Breast epithelium (tissue), 4 donors: ENCODE data around the gene MKRN2. TPM values are rescaled to one million over a fixed set of nuclear protein-coding genes. Genes with fewer than 3 reads are reported as not detected.
"Not testable (repeated sequence)": the region's sequence is repeated elsewhere in the genome, so short reads cannot be mapped to it uniquely, and the experiment has no call there.

Experiments used
- DNase-seq, 2 donors: peaks; one replicate each; pipeline ENCODE4 v3.0.0-alpha.2; 2019; ENCODE audit warnings: low spot score in 2 of 2
- H3K27ac ChIP-seq, 2 donors: fragments of 200-600 bp; sonication (generic) in 1 of 2; one replicate each; pipeline ENCODE4 v1.5.1; 2016 to 2019; ENCODE audit warnings: mild to moderate bottlenecking in 1 of 2
- H3K27me3 ChIP-seq, 2 donors: fragments of 200-600 bp; sonication (generic) in 1 of 2; one replicate each; pipeline versions ENCODE4 v1.5.1 to v1.6.0; 2017 to 2019; ENCODE audit warnings: control low read depth in 1 of 2, mild to moderate bottlenecking in 1 of 2
- H3K36me3 ChIP-seq: fragments of 200-600 bp; one replicate; pipeline ENCODE4 v1.5.1; 2019
- H3K4me1 ChIP-seq, 2 donors: fragments of 200-600 bp; sonication (generic); one replicate each; pipeline ENCODE4 v1.5.1; 2016 to 2019; ENCODE audit warnings: control low read depth in 1 of 2
- H3K4me3 ChIP-seq, 3 donors: fragments of 200-600 bp; sonication (generic); 1 replicate in 2 of 3; 2 replicates in 1 of 3; pipeline ENCODE4 v1.5.1; 2016 to 2019; ENCODE audit warnings: mild to moderate bottlenecking in 3 of 3, moderate library complexity in 2 of 3
- H3K9me3 ChIP-seq, 2 donors: fragments of 200-600 bp; sonication (generic) in 1 of 2; one replicate each; pipeline ENCODE4 v1.5.1; 2016 to 2019; ENCODE audit warnings: control low read depth in 1 of 2
- POLR2A ChIP-seq: fragments of 450-650 bp; IDR thresholded peaks from one replicate; pipeline ENCODE4 v1.6.1; 2016; ENCODE audit warnings: antibody characterized with exemption, mild to moderate bottlenecking, moderate library complexity
- POLR2AphosphoS5 ChIP-seq, 3 donors: sonication (generic); formaldehyde crosslinking; IDR thresholded peaks; one replicate each; pipeline ENCODE4 v1.6.1; 2017; ENCODE audit warnings: antibody characterized with exemption in 3 of 3
- intact Hi-C: fragments of 100-400 bp; cut with DNase I; formaldehyde crosslinking; loops from one replicate; pipeline ENCODE4 v1.15.1; 2023; ENCODE audit warnings: low total_unique reads
- total RNA-seq, 3 donors: library from RNA; depleted of rRNA; stranded (reverse); fragments of >200 nt; gene quantifications; one replicate each; pipeline ENCODE4 v1.1.0, GENCODE V29; 2016
- TF ChIP-seq, protein P1 (sequence below), 3 donors: fragments of 450-650 bp; IDR thresholded peaks; one replicate each; pipeline ENCODE4 v1.5.1; 2016 to 2017; ENCODE audit warnings: antibody characterized with exemption in 3 of 3, mild to moderate bottlenecking in 3 of 3, moderate library complexity in 3 of 3

MKRN2 gene
- total RNA-seq, 3 donors from 2014 or later = 34.7 to 37.3 (median 36.1) TPM

DNA sequence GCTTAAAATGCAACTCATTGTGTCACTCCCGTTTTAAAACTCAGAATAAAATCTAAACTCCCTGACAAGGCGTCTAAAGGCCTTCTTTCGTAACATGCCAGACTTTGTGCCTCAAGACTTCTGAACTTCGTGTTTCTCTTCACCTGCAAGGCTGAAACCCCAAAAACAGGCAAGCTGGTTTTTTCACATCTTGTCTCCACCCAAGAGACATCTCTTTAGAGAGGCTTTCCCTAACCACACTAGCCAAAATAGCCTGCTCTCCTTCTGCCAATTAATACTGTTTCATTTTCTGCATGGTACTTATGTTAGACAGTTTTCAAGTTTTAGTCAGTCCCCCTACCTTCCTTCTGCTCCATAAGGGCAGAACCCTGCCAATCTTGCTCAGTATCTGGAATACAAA is 65.4 kb downstream of the MKRN2 start:
- no peaks in the 10 kb centered on the region for H3K27me3 ChIP-seq
- intact Hi-C loops = no loop called here
- H3K9me3 ChIP-seq = no peaks in the 10 kb centered on the region
- no peak overlapping the region for H3K4me3 ChIP-seq
- DNase-seq = no peak
- TF ChIP-seq, protein P1, sequence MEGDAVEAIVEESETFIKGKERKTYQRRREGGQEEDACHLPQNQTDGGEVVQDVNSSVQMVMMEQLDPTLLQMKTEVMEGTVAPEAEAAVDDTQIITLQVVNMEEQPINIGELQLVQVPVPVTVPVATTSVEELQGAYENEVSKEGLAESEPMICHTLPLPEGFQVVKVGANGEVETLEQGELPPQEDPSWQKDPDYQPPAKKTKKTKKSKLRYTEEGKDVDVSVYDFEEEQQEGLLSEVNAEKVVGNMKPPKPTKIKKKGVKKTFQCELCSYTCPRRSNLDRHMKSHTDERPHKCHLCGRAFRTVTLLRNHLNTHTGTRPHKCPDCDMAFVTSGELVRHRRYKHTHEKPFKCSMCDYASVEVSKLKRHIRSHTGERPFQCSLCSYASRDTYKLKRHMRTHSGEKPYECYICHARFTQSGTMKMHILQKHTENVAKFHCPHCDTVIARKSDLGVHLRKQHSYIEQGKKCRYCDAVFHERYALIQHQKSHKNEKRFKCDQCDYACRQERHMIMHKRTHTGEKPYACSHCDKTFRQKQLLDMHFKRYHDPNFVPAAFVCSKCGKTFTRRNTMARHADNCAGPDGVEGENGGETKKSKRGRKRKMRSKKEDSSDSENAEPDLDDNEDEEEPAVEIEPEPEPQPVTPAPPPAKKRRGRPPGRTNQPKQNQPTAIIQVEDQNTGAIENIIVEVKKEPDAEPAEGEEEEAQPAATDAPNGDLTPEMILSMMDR (IDR thresholded peaks at IDR 0.05) = no peak
- TF ChIP-seq POLR2AphosphoS5 (IDR thresholded peaks at IDR 0.05) (no peak), POLR2A (no peak)
- no peaks in the 10 kb centered on the region for H3K4me1 ChIP-seq
- no peak overlapping the region for H3K27ac ChIP-seq
- H3K36me3 ChIP-seq = no peaks in the 10 kb centered on the region

DNA sequence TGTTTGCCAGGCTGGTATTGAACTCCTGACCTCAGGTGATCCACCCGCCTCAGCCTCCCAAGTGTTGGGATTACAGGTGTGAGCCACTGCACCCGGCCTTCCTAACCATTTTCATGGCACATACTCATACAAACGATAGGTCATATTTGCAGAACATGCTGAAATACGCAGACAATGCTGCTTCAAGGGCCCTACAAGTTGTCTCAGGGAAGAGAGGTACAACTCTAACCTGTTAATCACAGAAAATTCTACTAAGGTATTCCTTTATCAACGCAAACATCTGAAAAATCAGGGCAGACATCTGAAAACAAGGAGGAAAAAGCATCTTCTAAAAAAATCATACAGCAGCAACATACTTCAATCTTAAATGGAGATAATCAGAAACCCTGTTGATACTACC is 67.2 kb downstream of the MKRN2 start:
- H3K9me3 ChIP-seq = no peaks in the 10 kb centered on the region
- no peak for DNase-seq
- no peak overlapping the region for H3K27ac ChIP-seq
- no peaks in the 10 kb centered on the region for H3K27me3 ChIP-seq
- TF ChIP-seq POLR2AphosphoS5 (IDR thresholded peaks at IDR 0.05) (no peak), POLR2A (no peak)
- TF ChIP-seq, protein P1 (IDR thresholded peaks at IDR 0.05) = no peak
- H3K4me3 ChIP-seq = no peak overlapping the region
- intact Hi-C loops = no loop called here
- H3K36me3 ChIP-seq = no peaks in the 10 kb centered on the region
- no peaks in the 10 kb centered on the region for H3K4me1 ChIP-seq

DNA sequence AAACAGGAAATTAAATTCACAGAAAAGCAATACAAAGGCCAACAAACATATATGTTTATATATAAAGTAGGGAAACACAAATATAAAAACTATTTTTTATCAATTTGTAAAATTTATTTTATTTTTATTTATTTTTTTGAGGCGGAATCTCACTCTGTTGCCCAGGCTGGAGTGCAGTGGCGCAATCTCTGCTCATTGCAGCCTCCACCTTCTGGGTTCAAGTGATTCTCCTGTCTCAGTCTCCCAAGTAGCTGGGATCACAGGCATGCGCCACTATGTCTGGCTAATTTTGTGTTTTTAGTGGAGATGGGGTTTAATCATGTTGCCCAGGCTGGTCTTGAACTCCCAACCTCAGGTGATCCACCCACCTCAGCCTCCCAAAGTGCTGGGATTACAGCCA is 68.1 kb downstream of the MKRN2 start:
- H3K4me1 ChIP-seq, H3K9me3 ChIP-seq, H3K27me3 ChIP-seq, DNase-seq, H3K4me3 ChIP-seq, intact Hi-C loops, H3K36me3 ChIP-seq, H3K27ac ChIP-seq: not testable (repeated sequence)

DNA sequence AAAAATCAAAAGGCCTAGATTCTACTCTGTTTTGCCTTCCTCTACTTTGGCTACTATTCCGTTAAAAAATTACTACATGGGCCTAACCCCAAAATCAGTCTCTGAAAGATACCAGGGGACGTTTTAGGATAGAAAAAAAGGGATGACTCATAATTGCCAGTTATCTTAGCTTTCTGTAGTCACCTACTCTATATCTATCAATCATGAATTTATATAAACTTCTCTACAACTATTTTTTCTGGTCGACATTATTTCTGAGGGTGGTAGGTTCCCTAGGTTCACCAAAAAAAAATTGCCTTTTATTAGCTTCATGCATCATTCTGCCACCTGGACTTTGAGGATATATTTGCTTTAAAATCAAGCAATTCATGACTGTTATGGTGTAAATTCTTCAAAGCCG is 70.5 kb downstream of the MKRN2 start:
- Histone ChIP-seq H3K9me3 (no peaks in the 10 kb centered on the region), H3K4me1 (no peaks in the 10 kb centered on the region), H3K27me3 (no peaks in the 10 kb centered on the region), H3K27ac (no peak overlapping the region), H3K4me3 (no peak overlapping the region), H3K36me3 (no peaks in the 10 kb centered on the region)
- no peak for TF ChIP-seq POLR2AphosphoS5 (IDR thresholded peaks at IDR 0.05)
- TF ChIP-seq POLR2A = no peak
- TF ChIP-seq, protein P1 (IDR thresholded peaks at IDR 0.05) = no peak
- intact Hi-C loops = no loop called here
- DNase-seq = no peak

DNA sequence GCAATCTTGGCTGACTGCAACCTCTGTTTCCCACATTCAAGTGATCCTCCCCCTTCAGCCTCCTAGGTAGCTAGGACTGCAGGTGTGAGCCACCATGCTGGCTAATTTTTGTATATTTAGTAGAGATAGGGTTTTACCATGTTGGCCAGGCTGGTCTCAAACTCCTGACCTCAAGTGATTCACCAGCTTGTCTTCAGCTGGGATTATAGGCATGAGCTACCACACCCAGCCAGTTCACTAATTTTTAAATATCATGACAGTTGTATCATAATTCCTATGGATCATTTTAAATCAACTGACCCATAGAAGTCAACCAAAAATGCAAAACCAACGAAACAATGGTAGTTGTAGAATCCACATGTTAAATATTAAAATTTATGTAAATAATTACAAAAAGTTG is 71.9 kb downstream of the MKRN2 start:
- Histone ChIP-seq H3K9me3 (no peaks in the 10 kb centered on the region), H3K27ac (no peak overlapping the region), H3K4me1 (no peaks in the 10 kb centered on the region), H3K36me3 (no peaks in the 10 kb centered on the region), H3K4me3 (no peak overlapping the region), H3K27me3 (no peaks in the 10 kb centered on the region)
- intact Hi-C loops = no loop called here
- no peak for DNase-seq
- TF ChIP-seq POLR2AphosphoS5 (IDR thresholded peaks at IDR 0.05) = no peak
- no peak for TF ChIP-seq POLR2A
- TF ChIP-seq, protein P1 (IDR thresholded peaks at IDR 0.05) = no peak

DNA sequence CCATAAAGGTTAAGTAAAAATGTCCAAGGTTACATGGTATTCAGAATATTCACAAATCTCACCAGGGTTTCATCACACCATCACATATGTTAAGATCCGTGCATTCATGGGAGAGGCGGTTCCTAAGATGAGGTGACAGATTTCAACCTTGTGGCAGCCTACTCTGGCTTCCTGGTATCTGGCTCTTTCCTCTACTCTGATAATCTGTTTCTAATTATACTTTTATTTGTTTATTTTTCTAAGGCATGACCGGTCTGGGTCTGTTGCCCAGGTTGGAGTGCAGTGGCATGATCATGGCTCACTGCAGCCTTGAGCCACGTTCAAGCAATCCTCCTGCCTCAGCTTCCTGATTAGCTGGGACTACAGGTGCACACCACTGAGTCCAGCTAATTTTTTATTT is 72.7 kb downstream of the MKRN2 start:
- no peak overlapping the region for H3K4me3 ChIP-seq
- no peaks in the 10 kb centered on the region for H3K9me3 ChIP-seq
- TF ChIP-seq POLR2A = no peak
- TF ChIP-seq, protein P1 (IDR thresholded peaks at IDR 0.05) = no peak
- TF ChIP-seq POLR2AphosphoS5 (IDR thresholded peaks at IDR 0.05) = no peak
- H3K36me3 ChIP-seq = no peaks in the 10 kb centered on the region
- H3K27me3 ChIP-seq = no peaks in the 10 kb centered on the region
- no peak overlapping the region for H3K27ac ChIP-seq
- DNase-seq = no peak
- intact Hi-C loops = no loop called here
- no peaks in the 10 kb centered on the region for H3K4me1 ChIP-seq
